OCI-LY1 (cell line): ENCODE data around the gene SCRN1.

Experiments
- H2AFZ ChIP-seq: fragments of 200-600 bp; sonication (generic), shearing (Covaris generic); 2 replicates; pipeline ENCODE4 v1.6.0; 2014; ENCODE audit warnings: antibody characterized with exemption, mild to moderate bottlenecking, low read length
- H3F3A ChIP-seq: fragments of 200-600 bp; sonication (generic), shearing (Covaris generic); 2 replicates; pipeline ENCODE4 v1.6.0; 2014; ENCODE audit warnings: mild to moderate bottlenecking, antibody characterized with exemption, low read length, moderate library complexity; ENCODE audit not compliant: insufficient read depth
- H3K27ac ChIP-seq: fragments of 200-600 bp; sonication (generic); 2 replicates; pipeline ENCODE4 v1.5.1; 2014; ENCODE audit warnings: low read length, mixed run types, mild to moderate bottlenecking, low read depth; ENCODE audit not compliant: poor library complexity, severe bottlenecking
- H3K27me3 ChIP-seq: fragments of 200-600 bp; sonication (generic); 2 replicates; pipeline ENCODE4 v1.6.0; 2014; ENCODE audit warnings: antibody characterized with exemption, mild to moderate bottlenecking, low read length, moderate library complexity; ENCODE audit not compliant: insufficient read depth
- H3K36me3 ChIP-seq: fragments of 200-600 bp; sonication (generic); 2 replicates; pipeline ENCODE4 v1.6.1; 2014; ENCODE audit warnings: mild to moderate bottlenecking, antibody characterized with exemption, low read length, moderate library complexity, mixed read lengths; ENCODE audit not compliant: insufficient read depth
- H3K4me1 ChIP-seq: fragments of 200-600 bp; sonication (generic); 2 replicates; pipeline ENCODE4 v1.5.1; 2014; ENCODE audit warnings: mild to moderate bottlenecking, low read length, moderate library complexity; ENCODE audit not compliant: insufficient read depth, severe bottlenecking
- H3K4me2 ChIP-seq: fragments of 200-600 bp; sonication (generic), shearing (Covaris generic); 2 replicates; pipeline ENCODE4 v1.6.1; 2014; ENCODE audit warnings: low read length
- H3K4me3 ChIP-seq: fragments of 200-600 bp; sonication (generic); 2 replicates; pipeline ENCODE4 v1.5.1; 2014; ENCODE audit warnings: low read length, low read depth, mild to moderate bottlenecking, mixed read lengths; ENCODE audit not compliant: poor library complexity, severe bottlenecking
- H3K79me2 ChIP-seq: fragments of 200-600 bp; shearing (Covaris generic); 2 replicates; pipeline ENCODE4 v1.6.1; 2016; ENCODE audit warnings: mixed run types, low read length, mixed read lengths; ENCODE audit not compliant: insufficient read depth
- H3K9ac ChIP-seq: fragments of 200-600 bp; sonication (generic), shearing (Covaris generic); 2 replicates; pipeline ENCODE4 v1.6.1; 2014; ENCODE audit warnings: mild to moderate bottlenecking, low read length, mixed read lengths
- H3K9me2 ChIP-seq: fragments of 200-600 bp; sonication (generic), shearing (Covaris generic); 2 replicates; pipeline ENCODE4 v1.6.1; 2014; ENCODE audit warnings: low read depth, mild to moderate bottlenecking, low read length, mixed read lengths
- H3K9me3 ChIP-seq: fragments of 200-600 bp; shearing (Covaris generic); 2 replicates; pipeline ENCODE4 v1.6.1; 2014; ENCODE audit warnings: low read length, mixed read lengths
- H4K20me1 ChIP-seq: fragments of 200-600 bp; sonication (generic), shearing (Covaris generic); 2 replicates; pipeline ENCODE4 v1.6.0; 2016; ENCODE audit warnings: mild to moderate bottlenecking, low read length; ENCODE audit not compliant: insufficient read depth
- CTCF ChIP-seq: fragments of 200-600 bp; sonication (generic), shearing (Covaris generic); IDR thresholded peaks from 2 replicates; pipeline ENCODE4 v1.5.1; 2017; ENCODE audit warnings: mild to moderate bottlenecking, antibody characterized with exemption, low read length, moderate library complexity, mixed read lengths
- EZH2 ChIP-seq: fragments of 200-600 bp; sonication (generic), shearing (Covaris generic); IDR thresholded peaks from 2 replicates; pipeline ENCODE4 v1.8.0; 2017; ENCODE audit warnings: borderline replicate concordance, mixed run types, mild to moderate bottlenecking, antibody characterized with exemption, low read length, moderate library complexity, mixed read lengths

The SCRN1 gene

GRCh38 chr7:29879609-29880008, 110.0 kb downstream of the SCRN1 start:
- Histone ChIP-seq H3K4me1 (no peaks in the 10 kb centered on the region), H3K4me2 (no peak overlapping the region), H3K9me2 (no peaks in the 10 kb centered on the region), H3K79me2 (no peaks in the 10 kb centered on the region), H4K20me1 (no peaks in the 10 kb centered on the region), H2AFZ (no peak overlapping the region), H3K36me3 (no peaks in the 10 kb centered on the region), H3K27ac (no peak overlapping the region), H3K27me3 (no peaks in the 10 kb centered on the region), H3F3A (no peaks in the 10 kb centered on the region), H3K9me3 (no peaks in the 10 kb centered on the region), H3K9ac (no peak overlapping the region), H3K4me3 (no peak overlapping the region)
- TF ChIP-seq CTCF (no peak), EZH2 (no peak)

GRCh38 chr7:29878081-29878688, 111.4 kb downstream of the SCRN1 start:
- Histone ChIP-seq H3K9ac (no peak overlapping the region), H2AFZ (no peak overlapping the region), H4K20me1 (no peaks in the 10 kb centered on the region), H3K4me3 (no peak overlapping the region), H3K27me3 (no peaks in the 10 kb centered on the region), H3F3A (no peaks in the 10 kb centered on the region), H3K27ac (no peak overlapping the region), H3K9me3 (no peaks in the 10 kb centered on the region), H3K4me1 (no peaks in the 10 kb centered on the region), H3K36me3 (no peaks in the 10 kb centered on the region), H3K9me2 (no peaks in the 10 kb centered on the region), H3K79me2 (no peaks in the 10 kb centered on the region), H3K4me2 (no peak overlapping the region; the same call in 1 of the 2 replicates)
- TF ChIP-seq CTCF (peak; percentile 95), EZH2 (no peak)

- Histone ChIP-seq H3K27me3 (no peaks in the 10 kb centered on the region), H2AFZ (no peak overlapping the region), H3K4me2 (no peak overlapping the region), H3K9ac (no peak overlapping the region), H3K9me2 (no peaks in the 10 kb centered on the region), H3K9me3 (no peaks in the 10 kb centered on the region), H3K4me1 (no peaks in the 10 kb centered on the region), H4K20me1 (no peaks in the 10 kb centered on the region), H3K36me3 (no peaks in the 10 kb centered on the region), H3K27ac (no peak overlapping the region), H3F3A (no peaks in the 10 kb centered on the region), H3K4me3 (no peak overlapping the region), H3K79me2 (no peaks in the 10 kb centered on the region)
- TF ChIP-seq CTCF (no peak), EZH2 (no peak)
These were observed 112.4 kb downstream of the SCRN1 start for GRCh38 chr7:29877196-29877595.
